HCT116 (cell line): ENCODE data around the gene LMBR1. TPM values are rescaled to one million over a fixed set of nuclear protein-coding genes. Genes with fewer than 3 reads are reported as not detected.

Experiments used
- ATAC-seq: fragments of 200-7000 bp; cut with Tn5 transposase; 2 replicates; pipeline ENCODE4 v1.9.1; 2020; ENCODE audit warnings: mild to moderate bottlenecking, moderate library complexity
- BruUV-seq: library from RNA; stranded (reverse); fragments of 400-500 nt; replicated peaks from 2 replicates; lab custom pipeline; 2021; lab: Mats Ljungman, UMichigan
- CTCF ChIA-PET: fragments of 300-600 bp; sonication (Branson Sonifier 250); formaldehyde crosslinking; loops from one replicate; lab custom pipeline; 2021; ENCODE audit warnings: antibody characterized with exemption; lab: Charles Lee
- POLR2A ChIA-PET: fragments of 300-600, 350-600 bp; sonication (Branson Sonifier 250); formaldehyde crosslinking; loops from one replicate; lab custom pipeline; 2021; ENCODE audit warnings: antibody characterized with exemption; lab: Charles Lee
- RAD21 ChIA-PET, 2 experiments: fragments of 300-600 bp; sonication (Branson Sonifier 250); formaldehyde crosslinking; loops; one replicate each; lab custom pipeline; 2023; ENCODE audit warnings: low total read pairs in 2 of 2; ENCODE audit not compliant: uncharacterized antibody in 2 of 2, unreplicated experiment in 2 of 2, low non-redundant PET in 1 of 2; lab: Charles Lee
- DNase-seq: peaks from one replicate; pipeline ENCODE4 v3.0.0-alpha.2; 2010; ENCODE audit warnings: low read depth, low spot score
- H2AFZ ChIP-seq: fragments of 200-600 bp; shearing (Covaris generic), sonication (generic); 2 replicates; pipeline ENCODE4 v1.6.1; 2017; ENCODE audit warnings: low read depth, mixed run types, mixed read lengths, antibody characterized with exemption, low read length; ENCODE audit not compliant: poor library complexity, severe bottlenecking
- H3K27ac ChIP-seq: 2 replicates; pipeline ENCODE4 v1.5.1; 2012; ENCODE audit warnings: low read depth, low read length
- H3K27me3 ChIP-seq: fragments of 200-600 bp; sonication (generic); 2 replicates; pipeline ENCODE4 v1.6.1; 2016; ENCODE audit warnings: mixed run types, low read length, mixed read lengths; ENCODE audit not compliant: insufficient read depth
- H3K36me3 ChIP-seq, 2 experiments: fragments of 200-500 bp in 1 of 2; fragments of 200-600 bp in 1 of 2; sonication (Bioruptor generic) in 1 of 2; sonication (generic) in 1 of 2; 2 replicates each; pipeline versions ENCODE4 v1.5.1 to v1.6.1; 2014 to 2016; ENCODE audit warnings: low read length in 2 of 2, inconsistent platforms in 1 of 2, mixed read lengths in 1 of 2, mixed run types in 1 of 2; ENCODE audit not compliant: insufficient read depth in 2 of 2, control insufficient read depth in 1 of 2
- H3K4me1 ChIP-seq, 2 experiments: fragments of 200-600 bp in 1 of 2; sonication (generic) in 1 of 2; 2 replicates each; pipeline versions ENCODE4 v1.5.1 to v1.6.1; 2012 to 2017; ENCODE audit warnings: low read length in 2 of 2, inconsistent platforms in 1 of 2, mild to moderate bottlenecking in 1 of 2, mixed read lengths in 1 of 2, mixed run types in 1 of 2, moderate library complexity in 1 of 2; ENCODE audit not compliant: insufficient read depth in 2 of 2, control insufficient read depth in 1 of 2
- H3K4me2 ChIP-seq: fragments of 200-600 bp; sonication (generic); 2 replicates; pipeline ENCODE4 v1.6.1; 2017; ENCODE audit warnings: mixed run types, low read length, mixed read lengths
- H3K4me3 ChIP-seq, 2 experiments: fragments of 200-600 bp in 1 of 2; sonication (generic) in 1 of 2; replicated peaks in 1 of 2; 2 replicates each; pipeline ENCODE4 v1.5.1; 2011 to 2016; ENCODE audit warnings: low read length in 2 of 2, control low read depth in 1 of 2, low read depth in 1 of 2, mild to moderate bottlenecking in 1 of 2, mixed read lengths in 1 of 2, mixed run types in 1 of 2
- H3K79me2 ChIP-seq: fragments of 200-600 bp; sonication (generic); 2 replicates; pipeline ENCODE4 v1.6.1; 2017; ENCODE audit warnings: mild to moderate bottlenecking, mixed run types, low read length, moderate library complexity, mixed read lengths; ENCODE audit not compliant: insufficient read depth
- H3K9ac ChIP-seq: fragments of 200-600 bp; sonication (generic); 2 replicates; pipeline ENCODE4 v1.6.1; 2016; ENCODE audit warnings: low read length, mixed read lengths
- H3K9me2 ChIP-seq: fragments of 200-600 bp; sonication (generic), shearing (Covaris generic); 2 replicates; pipeline ENCODE4 v1.6.1; 2017; ENCODE audit warnings: mixed run types, mild to moderate bottlenecking, moderate library complexity; ENCODE audit not compliant: insufficient read depth
- H3K9me3 ChIP-seq, 2 experiments: fragments of 200-500 bp in 1 of 2; fragments of 200-600 bp in 1 of 2; sonication (Bioruptor generic) in 1 of 2; sonication (generic) in 1 of 2; 2 replicates each; pipeline ENCODE4 v1.6.1; 2014 to 2017; ENCODE audit warnings: low read length in 2 of 2, mixed read lengths in 2 of 2, inconsistent platforms in 1 of 2, low read depth in 1 of 2, mild to moderate bottlenecking in 1 of 2, mixed run types in 1 of 2, moderate library complexity in 1 of 2; ENCODE audit not compliant: control insufficient read depth in 1 of 2, insufficient read depth in 1 of 2
- H4K20me1 ChIP-seq: fragments of 200-600 bp; sonication (generic), shearing (Covaris generic); 2 replicates; pipeline ENCODE4 v1.6.1; 2017; ENCODE audit warnings: mixed run types, mild to moderate bottlenecking, moderate library complexity; ENCODE audit not compliant: insufficient read depth
- EGR1 ChIP-seq: IDR thresholded peaks from 2 replicates; pipeline ENCODE4 v1.6.1; 2012; ENCODE audit warnings: low read depth
- ELF1 ChIP-seq: IDR thresholded peaks from 2 replicates; pipeline ENCODE4 v1.6.1; 2012; ENCODE audit warnings: low read depth, borderline replicate concordance
- EZH2 ChIP-seq: fragments of 200-600 bp; sonication (generic); IDR thresholded peaks from 2 replicates; pipeline ENCODE4 v1.6.1; 2017; ENCODE audit warnings: antibody characterized with exemption, mixed run types
- RAD21 ChIP-seq: IDR thresholded peaks from 2 replicates; pipeline ENCODE4 v1.6.1; 2012; ENCODE audit warnings: low read depth, mild to moderate bottlenecking
- TCF7L2 ChIP-seq: IDR thresholded peaks from 2 replicates; pipeline ENCODE4 v1.7.0; 2011; ENCODE audit warnings: borderline replicate concordance, inconsistent platforms; ENCODE audit not compliant: insufficient read depth, insufficient read length; ENCODE audit errors: extremely low read depth
- intact Hi-C: fragments of 100-400 bp; cut with micrococcal nuclease; formaldehyde crosslinking; loops from 2 replicates; pipeline ENCODE4 v1.10.0; 2022
- total RNA-seq: library from RNA; stranded (reverse); gene quantifications from one replicate; pipeline ENCODE4 v1.2.1, GENCODE V29; 2021; ENCODE audit not compliant: unreplicated experiment
- TF ChIP-seq, protein P1 (sequence below): IDR thresholded peaks from 2 replicates; pipeline ENCODE4 v1.6.1; 2012
- TF ChIP-seq, protein P2 (sequence below): IDR thresholded peaks from 2 replicates; pipeline ENCODE4 v1.6.1; 2012; ENCODE audit warnings: low read depth
- TF ChIP-seq, protein P3 (sequence below), 3 experiments: fragments of 200-600 bp in 1 of 3; sonication (generic) in 1 of 3; IDR thresholded peaks in 2 of 3; conservative IDR thresholded peaks in 1 of 3; 2 replicates each; pipeline ENCODE4 v1.5.1; 2012 to 2017; ENCODE audit warnings: low read depth in 2 of 3, low read length in 2 of 3, antibody characterized with exemption in 1 of 3, borderline replicate concordance in 1 of 3, control low read depth in 1 of 3, mild to moderate bottlenecking in 1 of 3, mixed read lengths in 1 of 3, mixed run types in 1 of 3, moderate library complexity in 1 of 3; ENCODE audit not compliant: insufficient read depth in 1 of 3

The LMBR1 gene
- total RNA-seq, 1 experiment from 2014 or later = 84.0 TPM

DNA sequence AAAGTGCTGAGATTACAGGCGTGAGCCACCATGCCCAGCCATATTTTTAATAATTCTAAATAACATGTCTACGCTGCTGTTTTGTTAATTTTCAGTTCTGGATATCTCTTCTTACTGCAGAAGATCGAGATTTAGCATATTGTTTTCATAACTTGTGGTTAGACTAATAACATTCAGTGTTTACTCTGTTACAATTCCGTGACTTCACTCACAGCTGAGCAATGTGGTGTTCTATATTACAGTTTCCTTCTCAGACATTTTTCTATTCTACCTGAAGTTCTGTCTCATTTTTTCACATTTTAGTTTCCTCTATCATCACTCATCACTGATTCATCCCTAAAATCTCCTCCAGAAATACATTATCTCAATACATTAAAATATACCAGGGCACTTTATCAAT is 241.5 kb downstream of the LMBR1 start:
- Histone ChIP-seq H2AFZ (no peak overlapping the region), H3K36me3 (no peaks in the 10 kb centered on the region), H3K27ac (no peak overlapping the region), H3K79me2 (no peaks in the 10 kb centered on the region), H4K20me1 (no peaks in the 10 kb centered on the region), H3K4me2 (no peak overlapping the region)
- no peak for ATAC-seq
- no peak for DNase-seq
- CTCF ChIA-PET = no interaction called here
- TF ChIP-seq EGR1 (no peak), EZH2 (no peak)
- TF ChIP-seq, protein P1, sequence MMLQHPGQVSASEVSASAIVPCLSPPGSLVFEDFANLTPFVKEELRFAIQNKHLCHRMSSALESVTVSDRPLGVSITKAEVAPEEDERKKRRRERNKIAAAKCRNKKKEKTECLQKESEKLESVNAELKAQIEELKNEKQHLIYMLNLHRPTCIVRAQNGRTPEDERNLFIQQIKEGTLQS = no peak
- TF ChIP-seq, all 23 proteins: peak for 0
- Histone ChIP-seq H3K4me1 (0 out of 4 replicates have a peak, but pooled peaks cover 0 to 7% of the 10 kb centered on the region in 2 experiments), H3K4me3 (no peak overlapping the region), H3K9me3 (no peaks in the 10 kb centered on the region), H3K9ac (no peak overlapping the region), H3K9me2 (no peaks in the 10 kb centered on the region), H3K27me3 (no peaks in the 10 kb centered on the region)
- ChIA-PET POLR2A (no interaction called here), RAD21 (no interaction called here)
- no TSS peak for BruUV-seq
- intact Hi-C loops = loop anchor here (2.0 to 5.0 kb wide), 2 partner anchors 111 to 165 kb away; no protein-coding TSS in a partner anchor

DNA sequence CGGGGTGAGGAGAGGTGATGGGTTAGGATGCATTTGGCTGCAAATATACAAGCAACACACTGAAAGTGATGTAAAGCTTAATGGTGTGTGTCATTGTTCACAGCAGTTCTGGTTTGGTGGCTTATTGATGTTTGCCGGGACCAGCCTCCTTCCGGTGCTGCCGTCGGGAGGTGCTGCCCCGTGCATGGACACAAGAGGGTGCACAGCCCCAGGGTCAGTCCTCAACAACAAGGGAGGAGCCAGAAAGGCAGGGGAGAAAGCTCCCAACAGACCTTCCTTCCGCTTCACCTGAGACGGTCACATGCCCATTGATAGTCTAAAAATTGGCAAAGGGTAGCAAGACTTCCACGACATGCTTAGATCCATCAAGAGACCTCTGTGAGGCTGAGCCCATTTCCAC is 242.9 kb downstream of the LMBR1 start:
- Histone ChIP-seq H3K79me2 (no peaks in the 10 kb centered on the region), H2AFZ (no peak overlapping the region), H3K4me1 (0 out of 4 replicates have a peak, but pooled peaks cover 0 to 7% of the 10 kb centered on the region in 2 experiments), H3K4me2 (no peak overlapping the region), H3K27ac (no peak overlapping the region), H3K36me3 (no peaks in the 10 kb centered on the region), H3K9me3 (no peaks in the 10 kb centered on the region), H4K20me1 (no peaks in the 10 kb centered on the region), H3K4me3 (no peak overlapping the region), H3K9ac (no peak overlapping the region)
- ChIA-PET POLR2A (no interaction called here), RAD21 (no interaction called here), CTCF (no interaction called here)
- no TSS peak for BruUV-seq
- ATAC-seq (peak; percentile 99), DNase-seq (peak; percentile 33)
- intact Hi-C loops = loop anchor here (2.0 to 5.0 kb wide), 2 partner anchors 112 to 167 kb away; no protein-coding TSS in a partner anchor
- TF ChIP-seq, protein P2, sequence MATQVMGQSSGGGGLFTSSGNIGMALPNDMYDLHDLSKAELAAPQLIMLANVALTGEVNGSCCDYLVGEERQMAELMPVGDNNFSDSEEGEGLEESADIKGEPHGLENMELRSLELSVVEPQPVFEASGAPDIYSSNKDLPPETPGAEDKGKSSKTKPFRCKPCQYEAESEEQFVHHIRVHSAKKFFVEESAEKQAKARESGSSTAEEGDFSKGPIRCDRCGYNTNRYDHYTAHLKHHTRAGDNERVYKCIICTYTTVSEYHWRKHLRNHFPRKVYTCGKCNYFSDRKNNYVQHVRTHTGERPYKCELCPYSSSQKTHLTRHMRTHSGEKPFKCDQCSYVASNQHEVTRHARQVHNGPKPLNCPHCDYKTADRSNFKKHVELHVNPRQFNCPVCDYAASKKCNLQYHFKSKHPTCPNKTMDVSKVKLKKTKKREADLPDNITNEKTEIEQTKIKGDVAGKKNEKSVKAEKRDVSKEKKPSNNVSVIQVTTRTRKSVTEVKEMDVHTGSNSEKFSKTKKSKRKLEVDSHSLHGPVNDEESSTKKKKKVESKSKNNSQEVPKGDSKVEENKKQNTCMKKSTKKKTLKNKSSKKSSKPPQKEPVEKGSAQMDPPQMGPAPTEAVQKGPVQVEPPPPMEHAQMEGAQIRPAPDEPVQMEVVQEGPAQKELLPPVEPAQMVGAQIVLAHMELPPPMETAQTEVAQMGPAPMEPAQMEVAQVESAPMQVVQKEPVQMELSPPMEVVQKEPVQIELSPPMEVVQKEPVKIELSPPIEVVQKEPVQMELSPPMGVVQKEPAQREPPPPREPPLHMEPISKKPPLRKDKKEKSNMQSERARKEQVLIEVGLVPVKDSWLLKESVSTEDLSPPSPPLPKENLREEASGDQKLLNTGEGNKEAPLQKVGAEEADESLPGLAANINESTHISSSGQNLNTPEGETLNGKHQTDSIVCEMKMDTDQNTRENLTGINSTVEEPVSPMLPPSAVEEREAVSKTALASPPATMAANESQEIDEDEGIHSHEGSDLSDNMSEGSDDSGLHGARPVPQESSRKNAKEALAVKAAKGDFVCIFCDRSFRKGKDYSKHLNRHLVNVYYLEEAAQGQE = no peak
- TF ChIP-seq ELF1 (no peak), RAD21 (peak; percentile 70), TCF7L2 (peak; percentile 38)
- TF ChIP-seq, protein P3, sequence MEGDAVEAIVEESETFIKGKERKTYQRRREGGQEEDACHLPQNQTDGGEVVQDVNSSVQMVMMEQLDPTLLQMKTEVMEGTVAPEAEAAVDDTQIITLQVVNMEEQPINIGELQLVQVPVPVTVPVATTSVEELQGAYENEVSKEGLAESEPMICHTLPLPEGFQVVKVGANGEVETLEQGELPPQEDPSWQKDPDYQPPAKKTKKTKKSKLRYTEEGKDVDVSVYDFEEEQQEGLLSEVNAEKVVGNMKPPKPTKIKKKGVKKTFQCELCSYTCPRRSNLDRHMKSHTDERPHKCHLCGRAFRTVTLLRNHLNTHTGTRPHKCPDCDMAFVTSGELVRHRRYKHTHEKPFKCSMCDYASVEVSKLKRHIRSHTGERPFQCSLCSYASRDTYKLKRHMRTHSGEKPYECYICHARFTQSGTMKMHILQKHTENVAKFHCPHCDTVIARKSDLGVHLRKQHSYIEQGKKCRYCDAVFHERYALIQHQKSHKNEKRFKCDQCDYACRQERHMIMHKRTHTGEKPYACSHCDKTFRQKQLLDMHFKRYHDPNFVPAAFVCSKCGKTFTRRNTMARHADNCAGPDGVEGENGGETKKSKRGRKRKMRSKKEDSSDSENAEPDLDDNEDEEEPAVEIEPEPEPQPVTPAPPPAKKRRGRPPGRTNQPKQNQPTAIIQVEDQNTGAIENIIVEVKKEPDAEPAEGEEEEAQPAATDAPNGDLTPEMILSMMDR (IDR thresholded peaks at IDR 0.05 in 2 of 3, conservative IDR thresholded peaks at IDR 0.05 in 1 of 3; ENCODE audit: borderline replicate concordance in 1 of 3, insufficient read depth in 1 of 3, low read depth in 2 of 3, low read length in 2 of 3) = peak; percentile 42 to 63 (median 61); a peak in 5 of 6 replicates
- TF ChIP-seq, all 23 proteins: peak for 3
- H3K27me3 ChIP-seq = no peaks in the 10 kb centered on the region
- no peaks in the 10 kb centered on the region for H3K9me2 ChIP-seq
